Glutamatergic neuron (in vitro differentiated cells): Measurements from ENCODE around the gene AHDC1. TPM values are rescaled to one million over a fixed set of nuclear protein-coding genes. Genes with fewer than 3 reads are reported as not detected.
"Not testable (repeated sequence)": the region's sequence is repeated elsewhere in the genome, so short reads cannot be mapped to it uniquely, and the experiment has no call there.

Experiments
- DNase-seq: peaks from one replicate; pipeline ENCODE4 v3.0.0; 2022
- H3K27ac Mint-ChIP-seq: one replicate; pipeline ENCODE4 v1.8.0; 2020; ENCODE audit warnings: mild to moderate bottlenecking, mixed read lengths, inconsistent platforms; ENCODE audit not compliant: unreplicated experiment
- H3K27me3 Mint-ChIP-seq: one replicate; pipeline ENCODE4 v1.8.0; 2020; ENCODE audit warnings: mild to moderate bottlenecking, moderate library complexity, mixed read lengths, inconsistent platforms; ENCODE audit not compliant: unreplicated experiment
- H3K36me3 Mint-ChIP-seq: one replicate; pipeline ENCODE4 v1.8.0; 2020; ENCODE audit warnings: mild to moderate bottlenecking, mixed read lengths, inconsistent platforms; ENCODE audit not compliant: unreplicated experiment
- H3K4me1 Mint-ChIP-seq: one replicate; pipeline ENCODE4 v1.8.0; 2020; ENCODE audit warnings: mild to moderate bottlenecking, low read depth, mixed read lengths, inconsistent platforms; ENCODE audit not compliant: unreplicated experiment
- H3K4me3 Mint-ChIP-seq: one replicate; pipeline ENCODE4 v1.8.0; 2020; ENCODE audit warnings: mild to moderate bottlenecking, mixed read lengths, inconsistent platforms; ENCODE audit not compliant: unreplicated experiment
- H3K9me3 Mint-ChIP-seq: one replicate; pipeline ENCODE4 v1.8.0; 2020; ENCODE audit warnings: mild to moderate bottlenecking, moderate library complexity, mixed read lengths, inconsistent platforms; ENCODE audit not compliant: unreplicated experiment
- total RNA-seq: library from RNA; stranded (reverse); fragmentation: NEBNext Ultra II Directional; extraction: Animal tissue kit (Norgen Biotek cat#: 25700); gene quantifications from one replicate; pipeline ENCODE4 v1.2.1, GENCODE V29; 2021; ENCODE audit not compliant: unreplicated experiment
- TF ChIP-seq, protein P1 (sequence below): fragments of 200-600 bp; sonication (generic); IDR thresholded peaks from one replicate; pipeline ENCODE4 v1.5.0; 2021; ENCODE audit not compliant: partially characterized antibody, unreplicated experiment

Gene AHDC1
- total RNA-seq, 1 donor from 2014 or later = 131 TPM

DNA sequence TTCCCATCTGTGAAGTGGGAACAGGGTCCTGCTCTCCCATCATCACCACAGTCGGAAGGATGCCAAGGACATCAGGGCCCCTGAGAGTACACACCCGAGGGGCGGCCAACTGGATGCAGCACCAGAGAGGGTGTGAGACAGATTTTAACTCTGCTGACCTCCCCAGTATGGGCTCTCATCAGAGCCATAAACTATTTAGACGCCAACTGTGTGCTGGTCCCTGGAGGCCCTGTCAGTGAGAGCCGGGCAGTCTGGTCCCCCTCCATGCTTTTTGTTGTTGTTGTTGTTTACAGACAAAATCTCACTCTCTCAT, 29.3 kb upstream of the AHDC1 start:
- H3K27ac Mint-ChIP-seq = no peak overlapping the region
- TF ChIP-seq, protein P1, sequence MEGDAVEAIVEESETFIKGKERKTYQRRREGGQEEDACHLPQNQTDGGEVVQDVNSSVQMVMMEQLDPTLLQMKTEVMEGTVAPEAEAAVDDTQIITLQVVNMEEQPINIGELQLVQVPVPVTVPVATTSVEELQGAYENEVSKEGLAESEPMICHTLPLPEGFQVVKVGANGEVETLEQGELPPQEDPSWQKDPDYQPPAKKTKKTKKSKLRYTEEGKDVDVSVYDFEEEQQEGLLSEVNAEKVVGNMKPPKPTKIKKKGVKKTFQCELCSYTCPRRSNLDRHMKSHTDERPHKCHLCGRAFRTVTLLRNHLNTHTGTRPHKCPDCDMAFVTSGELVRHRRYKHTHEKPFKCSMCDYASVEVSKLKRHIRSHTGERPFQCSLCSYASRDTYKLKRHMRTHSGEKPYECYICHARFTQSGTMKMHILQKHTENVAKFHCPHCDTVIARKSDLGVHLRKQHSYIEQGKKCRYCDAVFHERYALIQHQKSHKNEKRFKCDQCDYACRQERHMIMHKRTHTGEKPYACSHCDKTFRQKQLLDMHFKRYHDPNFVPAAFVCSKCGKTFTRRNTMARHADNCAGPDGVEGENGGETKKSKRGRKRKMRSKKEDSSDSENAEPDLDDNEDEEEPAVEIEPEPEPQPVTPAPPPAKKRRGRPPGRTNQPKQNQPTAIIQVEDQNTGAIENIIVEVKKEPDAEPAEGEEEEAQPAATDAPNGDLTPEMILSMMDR = no peak
- DNase-seq = no peak
- no peaks in the 10 kb centered on the region for H3K36me3 Mint-ChIP-seq
- peaks cover 27% of the 10 kb centered on the region for H3K4me1 Mint-ChIP-seq
- peaks cover 15% of the 10 kb centered on the region for H3K27me3 Mint-ChIP-seq
- H3K9me3 Mint-ChIP-seq = peaks cover 5% of the 10 kb centered on the region
- no peak overlapping the region for H3K4me3 Mint-ChIP-seq

DNA sequence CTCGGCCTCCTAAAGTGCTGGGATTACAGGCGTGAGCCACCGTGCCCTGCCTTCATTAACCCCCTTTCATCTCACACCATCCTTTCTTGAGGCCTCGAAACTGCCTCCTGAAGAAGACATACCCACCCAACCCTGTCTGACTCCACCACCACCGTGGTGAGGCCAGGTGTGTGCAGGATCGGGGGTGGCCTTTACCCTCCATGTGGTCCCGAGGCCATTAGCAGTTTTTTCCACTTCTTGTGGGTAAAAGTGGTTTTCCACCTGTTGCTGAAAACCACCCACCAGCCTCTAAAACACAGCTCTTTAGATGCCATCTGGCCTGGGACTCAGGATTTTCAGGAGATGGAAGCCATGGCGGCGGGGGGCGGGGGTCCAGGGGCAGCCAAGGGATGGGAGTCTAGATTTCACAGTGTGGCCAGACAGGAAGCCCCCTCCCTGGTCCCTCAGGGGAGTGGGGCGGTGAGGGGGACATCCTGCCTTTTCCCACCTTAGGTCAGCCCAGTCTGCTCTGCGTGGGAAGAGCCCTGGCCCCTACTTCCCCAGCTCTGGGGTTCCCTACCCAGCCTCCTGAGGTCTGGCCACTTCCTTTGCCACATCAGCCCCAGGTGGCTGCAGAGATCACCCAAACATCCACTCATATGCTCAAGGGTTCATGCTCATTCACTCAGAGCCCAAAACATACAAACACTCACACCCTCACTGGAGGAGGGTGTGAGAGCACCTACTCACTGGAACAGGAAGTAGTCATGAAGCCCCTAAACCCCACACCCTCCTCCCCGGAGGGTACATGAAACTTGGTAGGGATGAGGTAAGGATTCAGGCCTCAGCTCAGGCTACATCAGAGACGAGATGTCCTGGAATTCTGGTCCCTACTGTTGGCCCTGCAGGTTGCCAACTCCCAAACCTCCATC, 28.7 kb upstream of the AHDC1 start:
- H3K4me1 Mint-ChIP-seq = peaks cover 27% of the 10 kb centered on the region
- no peak overlapping the region for H3K27ac Mint-ChIP-seq
- no peaks in the 10 kb centered on the region for H3K36me3 Mint-ChIP-seq
- H3K9me3 Mint-ChIP-seq = peaks cover 5% of the 10 kb centered on the region
- TF ChIP-seq, protein P1 = no peak
- DNase-seq = no peak
- peaks cover 15% of the 10 kb centered on the region for H3K27me3 Mint-ChIP-seq
- H3K4me3 Mint-ChIP-seq = no peak overlapping the region

DNA sequence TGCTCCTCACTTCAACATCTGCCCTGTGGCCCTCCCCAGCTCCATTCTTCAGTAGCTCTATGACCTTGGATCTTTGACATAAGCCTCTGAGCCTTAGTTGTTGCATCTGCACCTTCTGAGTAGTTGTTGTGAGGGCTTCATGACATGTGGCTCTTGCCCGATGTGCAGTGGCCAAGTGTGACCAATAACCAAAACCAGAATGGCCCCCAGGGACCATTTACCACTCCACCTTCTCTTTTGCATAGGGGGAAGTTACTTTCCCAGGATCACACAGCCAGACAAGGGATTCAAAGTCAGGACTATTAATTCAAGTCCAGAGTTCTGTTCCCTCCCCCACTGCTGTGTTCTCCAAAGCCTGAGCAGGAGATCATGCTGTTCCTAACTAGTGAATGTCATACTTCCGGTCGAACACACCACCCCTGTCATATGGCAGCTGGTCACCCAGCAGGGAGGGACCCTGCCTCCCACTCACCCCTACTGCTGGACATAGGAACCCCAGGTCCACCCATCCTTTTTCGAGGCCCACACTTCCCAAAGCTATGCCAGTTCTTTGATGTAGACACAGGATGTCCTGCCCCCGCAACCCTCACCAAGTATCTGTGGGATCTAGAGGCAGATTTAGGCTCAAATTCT, 27.0 kb upstream of the AHDC1 start:
- Mint-ChIP-seq H3K36me3 (no peaks in the 10 kb centered on the region), H3K4me3 (no peak overlapping the region), H3K4me1 (peaks cover 20% of the 10 kb centered on the region), H3K27me3 (peaks cover 18% of the 10 kb centered on the region), H3K9me3 (peaks cover 7% of the 10 kb centered on the region), H3K27ac (no peak overlapping the region)
- no peak for DNase-seq
- TF ChIP-seq, protein P1 = no peak

DNA sequence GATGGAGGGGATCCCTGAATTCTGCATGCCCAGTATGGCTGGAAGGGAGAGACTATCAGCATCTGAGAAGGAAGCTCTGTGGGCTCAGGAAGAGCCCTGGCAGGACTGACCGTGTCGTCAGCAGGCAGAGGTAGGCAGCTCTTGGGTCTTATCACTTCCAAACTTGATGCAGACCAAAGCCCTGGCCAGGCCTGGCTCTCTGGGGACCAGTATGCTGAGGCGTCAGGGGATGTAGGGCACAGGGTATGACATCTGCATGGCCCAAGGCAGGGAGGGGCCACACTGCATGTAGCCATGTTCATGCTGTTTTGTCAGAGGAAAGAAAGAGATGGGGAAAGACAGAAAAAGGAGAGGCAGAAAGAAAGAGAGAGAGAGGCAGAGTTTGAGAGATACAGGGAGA, 24.8 kb upstream of the AHDC1 start:
- no peak for DNase-seq
- Mint-ChIP-seq H3K27ac (no peak overlapping the region), H3K27me3 (peaks cover 11% of the 10 kb centered on the region), H3K4me3 (no peak overlapping the region), H3K9me3 (peaks cover 7% of the 10 kb centered on the region), H3K36me3 (no peaks in the 10 kb centered on the region), H3K4me1 (peaks cover 20% of the 10 kb centered on the region)
- TF ChIP-seq, protein P1 = no peak

DNA sequence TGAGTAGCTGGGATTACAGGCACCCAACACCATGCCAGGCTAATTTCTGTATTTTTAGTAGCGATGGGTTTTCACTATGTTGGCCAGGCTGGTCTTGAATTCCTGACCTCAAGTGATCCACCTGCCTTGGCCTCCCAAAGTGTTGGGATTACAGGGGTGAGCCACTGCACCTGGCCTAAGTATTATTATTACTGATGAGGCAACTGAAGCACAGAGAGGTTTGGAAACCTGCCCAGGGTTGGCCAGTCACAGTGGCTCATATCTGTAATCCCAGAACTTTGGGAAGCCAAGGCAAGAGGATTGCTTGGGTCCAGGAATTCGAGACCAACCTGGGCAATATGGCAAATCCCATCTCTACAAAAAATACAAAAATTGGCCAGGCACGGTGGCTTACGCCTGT, 23.8 kb upstream of the AHDC1 start:
- H3K36me3 Mint-ChIP-seq, H3K4me3 Mint-ChIP-seq, H3K27me3 Mint-ChIP-seq, H3K9me3 Mint-ChIP-seq, DNase-seq, H3K27ac Mint-ChIP-seq: not testable (repeated sequence)
- H3K4me1 Mint-ChIP-seq = peaks cover 20% of the 10 kb centered on the region
